Testis (tissue), 2 donors: ENCODE measurements around the gene NHLRC2.

ENCODE experiments used
- POLR2A ChIP-seq: fragments of 450-650 bp; IDR thresholded peaks from one replicate; pipeline ENCODE4 v1.6.1; 2017; ENCODE audit warnings: antibody characterized with exemption, mild to moderate bottlenecking, moderate library complexity
- TF ChIP-seq, protein P1 (sequence below), 3 experiments: fragments of 450-650 bp in 2 of 3; fragments of 200-600 bp in 1 of 3; sonication (generic) in 1 of 3; IDR thresholded peaks; one replicate each; pipeline ENCODE4 v1.5.1; 2016 to 2019; ENCODE audit warnings: antibody characterized with exemption in 3 of 3, mild to moderate bottlenecking in 2 of 3, moderate library complexity in 1 of 3

DNA sequence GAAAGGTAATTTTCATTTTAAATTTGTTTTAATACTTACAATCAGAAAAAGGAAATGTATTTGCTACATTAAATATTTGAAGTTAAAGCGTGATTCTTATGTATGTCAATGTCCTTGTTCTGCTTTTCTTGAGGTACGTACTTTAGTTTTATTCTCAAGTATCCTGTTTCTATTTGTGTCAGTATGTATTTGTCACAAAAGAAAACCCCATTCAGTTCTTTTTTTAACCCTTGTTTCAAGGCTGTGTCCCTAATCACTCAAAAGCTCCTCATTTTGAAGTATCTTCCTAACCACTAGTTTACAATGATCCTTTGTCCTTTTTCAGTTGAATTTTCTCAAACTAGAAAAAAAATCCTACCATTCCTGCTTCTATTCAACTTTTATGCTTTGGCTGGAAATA is 25.2 kb downstream of the NHLRC2 start:
- TF ChIP-seq, protein P1, sequence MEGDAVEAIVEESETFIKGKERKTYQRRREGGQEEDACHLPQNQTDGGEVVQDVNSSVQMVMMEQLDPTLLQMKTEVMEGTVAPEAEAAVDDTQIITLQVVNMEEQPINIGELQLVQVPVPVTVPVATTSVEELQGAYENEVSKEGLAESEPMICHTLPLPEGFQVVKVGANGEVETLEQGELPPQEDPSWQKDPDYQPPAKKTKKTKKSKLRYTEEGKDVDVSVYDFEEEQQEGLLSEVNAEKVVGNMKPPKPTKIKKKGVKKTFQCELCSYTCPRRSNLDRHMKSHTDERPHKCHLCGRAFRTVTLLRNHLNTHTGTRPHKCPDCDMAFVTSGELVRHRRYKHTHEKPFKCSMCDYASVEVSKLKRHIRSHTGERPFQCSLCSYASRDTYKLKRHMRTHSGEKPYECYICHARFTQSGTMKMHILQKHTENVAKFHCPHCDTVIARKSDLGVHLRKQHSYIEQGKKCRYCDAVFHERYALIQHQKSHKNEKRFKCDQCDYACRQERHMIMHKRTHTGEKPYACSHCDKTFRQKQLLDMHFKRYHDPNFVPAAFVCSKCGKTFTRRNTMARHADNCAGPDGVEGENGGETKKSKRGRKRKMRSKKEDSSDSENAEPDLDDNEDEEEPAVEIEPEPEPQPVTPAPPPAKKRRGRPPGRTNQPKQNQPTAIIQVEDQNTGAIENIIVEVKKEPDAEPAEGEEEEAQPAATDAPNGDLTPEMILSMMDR (IDR thresholded peaks at IDR 0.05), result no peak
- no peak for TF ChIP-seq POLR2A
